ENCODE measurements around the gene FOXP1.

FOXP1 gene

DNA sequence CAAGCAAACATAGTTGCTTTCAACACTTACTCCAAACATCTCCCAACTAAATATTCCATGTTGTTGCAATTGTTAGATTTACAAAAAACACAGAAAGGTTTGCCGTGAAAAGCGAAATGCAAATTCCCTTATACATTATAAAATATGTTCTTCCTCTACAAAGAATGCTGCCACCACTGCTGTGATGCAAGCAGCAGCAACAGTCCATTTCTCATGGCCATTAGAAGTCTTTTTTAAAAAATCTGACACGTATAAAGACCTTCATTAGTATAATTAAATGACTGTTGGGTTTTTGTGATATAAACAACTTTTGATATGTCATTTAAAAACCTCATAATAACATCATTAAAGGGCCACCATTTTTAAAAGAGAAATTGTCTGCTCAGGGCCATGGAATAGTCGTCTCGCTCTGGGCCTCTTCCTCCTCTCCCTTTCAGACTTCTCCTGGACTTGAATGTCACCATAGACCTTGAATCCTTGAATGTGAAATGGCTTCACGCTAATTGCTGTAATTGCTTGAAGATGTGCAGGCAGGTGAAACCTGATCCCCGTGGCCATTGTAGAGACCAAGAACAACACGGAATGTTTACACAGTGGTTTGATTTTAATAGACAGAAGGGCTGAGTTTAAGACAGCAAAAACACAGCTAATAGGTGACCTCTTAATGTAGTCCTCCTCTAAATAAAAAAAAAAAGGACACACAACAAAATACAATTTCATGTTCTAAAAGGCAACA is 450.4 kb downstream of the FOXP1 start:
- DNase-seq, result no peak

- no peak for DNase-seq
Observed at GRCh38 chr3:71131375-71132314, 451.9 kb downstream of the FOXP1 start.

GRCh38 chr3:71130471-71131374 is 452.8 kb downstream of the FOXP1 start:
- DNase-seq, result no peak

DNA sequence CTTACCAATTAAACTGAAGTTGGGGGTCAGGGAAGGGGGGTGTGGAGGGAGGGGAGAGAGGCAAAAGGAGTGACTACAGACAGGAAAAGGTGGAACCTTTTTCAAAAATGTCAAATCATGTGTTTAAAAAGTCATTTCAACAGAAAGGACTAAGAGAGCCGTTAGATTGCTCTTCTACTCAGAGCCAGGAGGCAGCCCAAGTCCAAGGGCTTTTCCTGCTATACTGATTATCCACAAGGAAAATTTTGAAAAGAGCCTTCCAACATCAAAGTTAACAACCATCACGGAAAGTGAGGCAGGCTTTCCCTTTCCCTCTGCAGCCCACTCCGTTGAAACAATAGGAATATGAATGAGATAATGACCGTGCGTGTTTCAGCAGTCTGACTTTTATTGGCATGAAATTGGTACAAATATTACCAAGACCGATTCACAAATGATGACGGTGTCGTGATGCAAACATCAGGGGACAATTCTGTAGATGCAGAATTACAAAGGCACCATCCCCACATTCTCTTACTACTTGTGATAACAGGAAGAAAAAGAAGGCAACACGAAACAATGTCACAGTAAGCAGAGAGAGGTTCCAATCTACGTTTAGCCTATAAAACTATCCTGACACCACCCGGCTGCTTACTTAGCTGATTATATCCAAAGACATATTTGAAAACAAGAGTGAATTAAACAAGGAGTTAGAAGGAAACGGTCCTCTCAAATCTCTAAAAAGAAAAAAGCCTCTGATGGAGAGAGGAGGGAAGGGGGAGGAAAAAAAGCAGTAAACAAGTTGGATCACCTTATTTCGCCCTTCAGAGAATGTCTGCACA is 453.7 kb downstream of the FOXP1 start:
- no peak for DNase-seq

- no peak for DNase-seq
Observed at GRCh38 chr3:71128961-71129360, 454.6 kb downstream of the FOXP1 start.

DNA sequence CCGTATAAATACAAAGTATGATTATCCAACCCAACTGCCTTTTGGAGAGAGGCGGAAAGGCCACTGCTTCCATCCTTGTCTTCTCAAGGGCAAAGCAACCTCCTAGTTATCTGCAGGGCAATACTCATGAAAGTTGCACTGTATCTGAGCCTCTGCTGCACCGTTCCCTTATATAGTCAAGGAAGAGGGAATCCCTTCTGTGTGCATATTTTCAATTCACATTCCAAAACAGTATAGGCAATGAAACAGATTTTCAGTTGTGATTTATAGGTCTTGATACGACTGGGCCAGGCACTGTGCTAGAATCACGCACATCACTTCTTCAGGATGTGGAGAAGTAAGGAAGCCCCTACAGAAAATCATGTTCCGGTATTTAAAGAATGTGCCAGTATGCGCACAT is 455.7 kb downstream of the FOXP1 start:
- DNase-seq, result no peak

DNA sequence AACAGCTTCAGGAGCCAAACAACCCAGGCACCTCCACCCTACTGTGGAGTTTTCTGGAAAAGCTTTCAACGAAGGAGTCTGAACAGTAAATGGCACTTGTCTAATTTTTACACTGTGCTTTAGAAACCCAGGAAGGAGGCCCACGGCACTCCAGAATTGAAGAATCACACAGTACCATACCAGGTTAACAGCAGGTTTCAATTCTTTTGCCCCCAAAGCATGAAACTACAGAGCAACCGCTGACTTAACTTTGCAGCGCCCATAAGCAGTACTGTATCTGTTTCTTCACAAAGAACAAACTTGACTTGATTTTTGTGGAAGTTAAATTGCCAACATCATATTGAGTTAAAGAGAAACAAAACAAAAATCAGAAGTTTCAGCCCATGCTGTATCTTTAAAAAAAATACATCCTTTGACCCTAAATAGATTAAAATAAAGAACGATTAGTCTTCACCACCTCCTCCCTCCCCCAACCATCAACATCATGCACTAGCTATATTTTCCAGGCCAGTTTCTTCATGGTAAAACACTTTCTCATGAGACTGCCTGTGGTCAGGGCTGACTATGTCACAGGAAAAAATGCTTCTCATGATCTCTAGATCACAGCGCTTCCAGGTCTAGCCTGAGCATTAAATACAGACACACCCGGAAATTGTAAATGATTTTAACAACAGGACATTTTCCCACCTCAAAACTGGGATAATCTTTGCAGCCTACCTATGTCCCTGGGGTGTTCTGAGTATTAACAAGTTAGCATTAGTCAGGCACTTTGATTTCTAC is 456.3 kb downstream of the FOXP1 start:
- no peak for DNase-seq

DNA sequence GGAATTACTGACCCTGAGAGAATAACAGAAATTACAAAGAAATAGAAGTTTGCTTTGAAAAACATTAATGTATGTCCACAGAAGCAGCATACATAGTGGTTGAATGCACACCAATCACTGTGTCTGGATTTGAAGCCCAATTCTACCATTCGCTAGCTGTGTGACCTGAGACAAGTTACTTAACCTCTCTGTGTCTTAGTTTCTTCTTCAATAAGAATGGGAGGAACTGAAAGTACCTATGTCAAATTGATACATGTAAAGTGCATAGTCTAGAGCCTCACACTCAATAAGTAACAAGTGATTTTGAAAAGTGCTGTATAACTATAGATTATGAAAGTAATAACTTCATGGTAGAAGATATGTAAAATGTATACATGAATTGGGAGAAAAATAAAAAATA is 457.8 kb downstream of the FOXP1 start:
- DNase-seq, result no peak

DNA sequence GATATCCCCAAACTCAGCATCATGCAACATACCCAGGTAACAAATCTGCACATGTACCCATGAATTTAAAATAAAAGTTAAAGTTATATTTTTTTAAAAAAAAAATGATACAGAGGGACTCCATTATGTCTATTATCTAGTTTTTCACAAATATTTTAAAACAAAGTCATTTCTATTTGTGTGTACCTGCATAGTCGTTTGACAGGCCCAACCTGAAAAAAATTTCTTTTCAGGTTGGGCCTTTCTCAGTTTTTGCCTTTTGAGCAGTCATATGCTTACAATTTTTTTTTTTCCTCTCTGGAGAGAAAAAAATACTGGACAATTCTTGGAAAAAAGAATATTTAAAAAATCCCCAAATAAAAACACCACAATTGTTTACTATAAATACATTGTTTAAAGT is 459.5 kb downstream of the FOXP1 start:
- DNase-seq, result no peak

- no peak for DNase-seq
Observed at GRCh38 chr3:71122641-71123040, 460.9 kb downstream of the FOXP1 start.

DNA sequence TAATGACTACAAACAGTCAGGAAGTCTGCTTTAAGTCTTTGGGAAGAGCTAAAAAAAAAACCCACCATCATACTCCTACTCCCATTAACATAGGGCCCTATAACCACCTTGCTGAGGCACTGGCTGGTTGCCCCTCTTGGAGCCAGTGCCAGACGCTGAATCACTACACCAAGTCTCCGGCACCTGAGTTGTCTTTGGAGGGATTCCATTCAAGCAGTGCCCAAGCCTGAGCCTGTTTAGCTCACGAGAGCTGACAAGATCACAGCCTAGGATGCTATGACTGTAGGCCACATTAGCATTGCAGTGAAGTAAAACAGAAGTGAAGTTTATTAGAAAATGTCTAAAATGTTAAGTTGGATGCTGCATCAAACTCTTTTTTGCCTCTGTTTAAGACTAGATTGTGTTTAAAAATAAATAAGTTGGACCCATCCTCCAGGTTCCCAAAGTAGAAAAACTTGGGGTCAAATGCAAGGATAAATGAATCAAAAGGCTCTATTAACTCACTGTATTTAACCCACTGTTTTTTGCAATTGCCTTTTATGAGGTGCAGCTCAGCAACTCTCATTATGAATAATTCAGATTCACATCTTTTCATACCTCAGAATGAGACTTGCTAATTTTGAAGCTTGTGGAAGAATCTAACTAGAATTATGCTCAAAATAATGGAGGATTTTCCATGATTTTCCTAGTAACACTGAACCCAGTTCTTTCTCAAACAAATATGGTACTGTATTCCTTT is 461.9 kb downstream of the FOXP1 start:
- DNase-seq, result no peak

DNA sequence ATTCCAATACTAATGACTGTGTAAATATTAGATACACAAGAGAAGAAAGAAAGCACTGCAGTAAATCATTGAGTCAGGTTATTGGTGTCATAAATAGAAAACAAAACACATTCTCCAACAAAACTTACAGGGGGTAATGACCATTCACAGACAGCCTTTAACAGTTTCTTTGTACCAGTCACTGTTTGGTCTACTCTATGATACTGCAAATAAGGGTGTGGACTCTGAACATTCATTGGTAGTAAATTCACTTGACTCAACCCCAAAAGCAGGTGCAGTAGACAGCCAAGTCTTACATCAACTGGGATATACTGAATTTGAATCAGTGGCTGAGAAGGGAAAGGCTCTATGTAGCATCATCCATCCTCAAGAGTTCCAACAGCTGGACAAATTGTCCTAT is 463.5 kb downstream of the FOXP1 start:
- DNase-seq, result no peak

- DNase-seq, result no peak
Observed at GRCh38 chr3:71119171-71119570, 464.4 kb downstream of the FOXP1 start.

- DNase-seq, result no peak
Observed at GRCh38 chr3:71118436-71118835, 465.1 kb downstream of the FOXP1 start.

DNA sequence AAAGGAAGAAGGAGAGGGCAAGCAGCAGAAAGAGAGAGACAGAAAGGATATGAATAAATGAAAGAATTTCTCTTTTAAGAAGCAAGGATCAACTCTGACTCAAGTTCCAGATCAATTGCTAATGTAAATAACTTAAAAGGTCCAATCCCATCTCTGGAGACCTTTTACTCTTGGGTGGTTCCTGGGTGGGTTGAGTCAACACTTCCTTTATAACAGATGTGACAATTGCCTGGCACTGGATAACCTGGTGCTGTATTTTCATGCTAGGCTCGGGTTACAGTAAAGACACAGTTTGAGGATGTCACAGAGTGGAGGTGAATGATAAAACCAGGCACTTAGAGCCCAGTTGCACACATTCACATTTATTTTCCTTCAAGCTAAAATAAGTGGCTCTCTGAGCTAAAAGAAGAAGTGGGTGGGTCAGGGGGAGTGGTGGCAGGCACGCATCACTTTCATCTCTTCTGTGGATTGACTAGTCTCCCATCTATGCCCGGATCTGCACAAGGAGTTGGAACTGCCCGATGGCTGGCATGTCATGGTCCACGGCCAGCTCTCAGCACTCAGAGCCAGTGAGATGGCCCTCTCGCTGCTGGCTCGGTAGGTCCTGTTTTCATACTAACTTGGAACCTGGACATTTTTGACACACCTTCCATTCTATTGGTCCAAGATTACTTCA is 465.8 kb downstream of the FOXP1 start:
- no peak for DNase-seq

GRCh38 chr3:71114610-71115009 is 468.9 kb downstream of the FOXP1 start:
- no peak for DNase-seq

DNA sequence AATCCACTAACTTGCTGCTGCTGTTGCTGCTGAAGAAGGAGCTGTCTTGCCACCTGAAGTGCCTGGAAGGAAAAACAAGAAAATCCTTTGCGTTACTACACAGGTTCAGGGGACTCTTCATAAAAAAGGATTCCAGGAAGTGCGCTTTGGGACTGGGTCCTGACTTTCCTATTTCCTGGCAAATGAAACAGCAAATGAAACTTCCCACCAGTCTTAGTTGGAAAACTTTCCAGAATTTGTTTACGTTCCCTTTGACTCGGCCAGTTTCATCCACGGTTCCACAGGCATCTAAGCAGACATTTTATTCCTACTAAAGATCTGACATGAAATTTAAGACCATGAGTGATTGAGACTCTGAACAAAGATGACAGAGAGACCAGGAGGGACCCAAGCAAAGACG is 471.0 kb downstream of the FOXP1 start:
- DNase-seq, result no peak

GRCh38 chr3:71111784-71112440 is 471.6 kb downstream of the FOXP1 start:
- no peak for DNase-seq
